Natural killer cell (primary cell): ENCODE data around the gene ZNF385D. TPM values are rescaled to one million over a fixed set of nuclear protein-coding genes. Genes with fewer than 3 reads are reported as not detected.

Experiments
- ATAC-seq, 3 donors: fragments of 150-1000 bp in 2 of 3; fragments of 200-7000 bp in 1 of 3; cut with Tn5 transposase; 1 replicate in 1 of 3; 2 replicates in 2 of 3; pipeline ENCODE4 v1.10.0; 2021; ENCODE audit warnings: mild to moderate bottlenecking in 2 of 3, moderate library complexity in 2 of 3
- DNase-seq, 2 donors: peaks; one replicate each; pipeline versions ENCODE4 v3.0.0 to v3.0.0-alpha.2; 2013 to 2021; ENCODE audit warnings: mixed read lengths in 1 of 2
- H3K27ac ChIP-seq: one replicate; pipeline ENCODE4 v1.5.1; 2013; ENCODE audit warnings: mild to moderate bottlenecking, low read length
- H3K27me3 ChIP-seq: one replicate; pipeline ENCODE4 v1.6.1; 2013; ENCODE audit warnings: low read length; ENCODE audit not compliant: control insufficient read depth, insufficient read depth
- H3K36me3 ChIP-seq: one replicate; pipeline ENCODE4 v1.6.1; 2013; ENCODE audit warnings: low read length; ENCODE audit not compliant: control insufficient read depth, insufficient read depth
- H3K4me1 ChIP-seq: one replicate; pipeline ENCODE4 v1.6.1; 2013; ENCODE audit warnings: low read length; ENCODE audit not compliant: control insufficient read depth, insufficient read depth
- H3K4me3 ChIP-seq: one replicate; pipeline ENCODE4 v1.5.1; 2013; ENCODE audit warnings: low read length
- H3K9me3 ChIP-seq: one replicate; pipeline ENCODE4 v1.6.1; 2013; ENCODE audit warnings: low read length; ENCODE audit not compliant: control insufficient read depth, insufficient read depth
- H3K27ac Mint-ChIP-seq, 2 donors: one replicate each; pipeline ENCODE4 v1.8.0; 2022; ENCODE audit warnings: mild to moderate bottlenecking in 2 of 2, mixed read lengths in 2 of 2, moderate library complexity in 1 of 2
- H3K27me3 Mint-ChIP-seq, 2 donors: one replicate each; pipeline ENCODE4 v1.8.0; 2022; ENCODE audit warnings: low read depth in 2 of 2, mixed read lengths in 2 of 2
- H3K36me3 Mint-ChIP-seq: one replicate; pipeline ENCODE4 v1.8.0; 2022; ENCODE audit warnings: mixed read lengths
- H3K4me1 Mint-ChIP-seq, 2 donors: one replicate each; pipeline ENCODE4 v1.8.0; 2022; ENCODE audit warnings: mixed read lengths in 2 of 2
- H3K4me3 Mint-ChIP-seq: one replicate; pipeline ENCODE4 v1.8.0; 2022; ENCODE audit warnings: mild to moderate bottlenecking, moderate library complexity, mixed read lengths
- H3K9me3 Mint-ChIP-seq, 2 donors: one replicate each; pipeline ENCODE4 v1.8.0; 2022; ENCODE audit warnings: mixed read lengths in 2 of 2
- CTCF ChIP-seq: fragments of 200-600 bp; IDR thresholded peaks from one replicate; pipeline ENCODE4 v1.8.0; 2022; ENCODE audit warnings: antibody characterized with exemption
- WGBS: methylation state at CpG from one replicate; pipeline ENCODE4 v1.1.7; 2013; ENCODE audit warnings: missing lambda C conversion rate; ENCODE audit not compliant: insufficient coverage; 5-methylcytosine and 5-hydroxymethylcytosine counted together
- intact Hi-C: fragments of 100-400 bp; cut with micrococcal nuclease; formaldehyde crosslinking; loops from one replicate; pipeline ENCODE4 v1.14.2; 2022
- total RNA-seq, 4 donors: library from RNA; stranded (reverse); fragments of 120-200 nt in 1 of 4; gene quantifications; one replicate each; pipeline versions ENCODE4 v1.2.3 to v1.2.4, GENCODE V29; 2013 to 2022

Gene ZNF385D
- total RNA-seq, 3 donors from 2014 or later (not counting 1 experiment from before 2014, with no cell fraction given) = 0.02 to 0.31 (median 0.25) TPM

DNA sequence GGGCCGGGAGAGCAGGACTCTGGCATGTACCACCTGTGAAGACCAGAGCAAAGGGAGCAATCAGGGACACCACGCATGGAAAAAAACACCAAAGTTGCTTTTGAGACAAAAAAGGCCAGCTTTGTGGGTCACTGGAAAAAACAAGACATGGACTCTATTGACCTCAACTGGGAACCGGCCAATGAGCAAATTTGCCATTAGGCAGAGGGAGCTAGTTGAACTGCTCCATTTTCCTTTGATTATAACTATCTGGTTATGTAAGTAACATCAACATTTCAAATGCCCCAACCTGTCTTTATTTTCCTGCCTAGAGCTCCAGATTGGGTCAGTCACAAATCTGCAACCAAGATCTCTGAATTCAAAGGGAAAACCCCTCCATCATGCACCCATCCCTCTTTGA is 86.0 kb downstream of the ZNF385D start:
- Histone ChIP-seq H3K27me3 (no peaks in the 10 kb centered on the region), H3K4me3 (no peak overlapping the region), H3K4me1 (no peaks in the 10 kb centered on the region), H3K36me3 (no peaks in the 10 kb centered on the region), H3K9me3 (peaks cover 6% of the 10 kb centered on the region), H3K27ac (no peak overlapping the region)
- no peak overlapping the region for H3K27ac Mint-ChIP-seq
- H3K9me3 Mint-ChIP-seq = peaks cover 3 to 11% of the 10 kb centered on the region in 2 donors
- intact Hi-C loops = no loop called here
- no peak overlapping the region for H3K4me3 Mint-ChIP-seq
- 97% methylated on average over 3 of the region's 3 CpGs for WGBS
- H3K27me3 Mint-ChIP-seq = no peaks in the 10 kb centered on the region
- no peaks in the 10 kb centered on the region for H3K4me1 Mint-ChIP-seq
- TF ChIP-seq CTCF = no peak
- no peaks in the 10 kb centered on the region for H3K36me3 Mint-ChIP-seq
- ATAC-seq = no peak
- no peak for DNase-seq

GRCh38 chr3:21662403-21662802 is 88.6 kb downstream of the ZNF385D start:
- H3K9me3 ChIP-seq = peaks cover 6% of the 10 kb centered on the region
- H3K27me3 ChIP-seq = no peaks in the 10 kb centered on the region
- no peaks in the 10 kb centered on the region for H3K36me3 Mint-ChIP-seq
- DNase-seq (no peak), ATAC-seq (no peak)
- no peak overlapping the region for H3K4me3 ChIP-seq
- no peak for TF ChIP-seq CTCF
- WGBS = 93% methylated on average over 2 of the region's 2 CpGs
- H3K9me3 Mint-ChIP-seq = peaks cover 14 to 15% of the 10 kb centered on the region in 2 donors
- intact Hi-C loops = no loop called here
- no peaks in the 10 kb centered on the region for H3K27me3 Mint-ChIP-seq
- H3K4me1 ChIP-seq = no peaks in the 10 kb centered on the region
- no peak overlapping the region for H3K27ac Mint-ChIP-seq
- H3K27ac ChIP-seq = no peak overlapping the region
- H3K36me3 ChIP-seq = no peaks in the 10 kb centered on the region
- H3K4me1 Mint-ChIP-seq = no peaks in the 10 kb centered on the region
- no peak overlapping the region for H3K4me3 Mint-ChIP-seq

- no peak for DNase-seq
- no CpG with 5 or more reads among the region's 1 CpG for WGBS
- no peaks in the 10 kb centered on the region for H3K9me3 ChIP-seq
- no peak for ATAC-seq
- peaks cover 6 to 15% of the 10 kb centered on the region in 2 donors for H3K9me3 Mint-ChIP-seq
- no peak overlapping the region for H3K4me3 ChIP-seq
- TF ChIP-seq CTCF = no peak
- no peak overlapping the region for H3K27ac ChIP-seq
- H3K27me3 ChIP-seq = no peaks in the 10 kb centered on the region
- H3K36me3 ChIP-seq = no peaks in the 10 kb centered on the region
- intact Hi-C loops = no loop called here
- H3K27ac Mint-ChIP-seq = no peak overlapping the region
- H3K36me3 Mint-ChIP-seq = no peaks in the 10 kb centered on the region
- no peaks in the 10 kb centered on the region for H3K4me1 Mint-ChIP-seq
- no peaks in the 10 kb centered on the region for H3K4me1 ChIP-seq
- H3K27me3 Mint-ChIP-seq = no peaks in the 10 kb centered on the region
- H3K4me3 Mint-ChIP-seq = no peak overlapping the region
Measured at GRCh38 chr3:21654662-21655061, 96.3 kb downstream of the ZNF385D start.

DNA sequence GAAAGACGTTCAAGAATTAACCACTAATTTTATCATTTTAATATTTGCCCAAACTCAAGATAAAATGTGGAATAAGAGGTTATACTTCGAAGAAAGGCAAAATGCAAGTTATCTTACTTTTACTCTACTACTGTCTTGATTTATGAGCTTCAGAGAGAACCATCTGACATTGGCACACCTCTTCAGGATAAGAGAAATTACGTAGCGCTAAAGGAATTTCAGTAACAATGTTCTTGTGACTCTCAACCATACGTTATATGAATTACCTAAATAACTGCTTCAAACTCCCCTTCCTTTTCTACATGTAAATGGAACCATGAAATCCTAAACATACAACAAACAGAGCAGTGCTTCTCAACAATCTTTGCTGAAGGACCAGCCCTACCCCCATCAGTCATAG is 96.8 kb downstream of the ZNF385D start:
- whole genome bisulfite sequencing = 87% methylated on average over 3 of the region's 5 CpGs

More for the DNA sequence above, 96.8 kb downstream of the ZNF385D start:
- Histone ChIP-seq H3K9me3 (no peaks in the 10 kb centered on the region), H3K4me3 (no peak overlapping the region), H3K27me3 (no peaks in the 10 kb centered on the region), H3K27ac (no peak overlapping the region), H3K4me1 (no peaks in the 10 kb centered on the region), H3K36me3 (no peaks in the 10 kb centered on the region)
- Mint-ChIP-seq H3K27ac (no peak overlapping the region), H3K4me3 (no peak overlapping the region), H3K36me3 (no peaks in the 10 kb centered on the region), H3K9me3 (peaks cover 6 to 15% of the 10 kb centered on the region in 2 donors), H3K4me1 (no peaks in the 10 kb centered on the region), H3K27me3 (no peaks in the 10 kb centered on the region)
- ATAC-seq (no peak), DNase-seq (no peak)
- intact Hi-C loops = no loop called here
- TF ChIP-seq CTCF = no peak
